Left ventricle myocardium inferior (tissue), 1 donor: ENCODE data around the gene HIP1R. TPM values are rescaled to one million over a fixed set of nuclear protein-coding genes. Genes with fewer than 3 reads are reported as not detected.
A peak's percentile ranks its signal among the peaks of the same experiment; 100 is the strongest.

Experiments used
- DNase-seq: peaks from one replicate; pipeline ENCODE4 v3.0.0-alpha.2; 2020
- H3K27ac ChIP-seq: fragments of 200-600 bp; replicated peaks from 2 replicates; pipeline ENCODE4 v1.8.0; 2021
- H3K27me3 ChIP-seq: fragments of 200-600 bp; 2 replicates; pipeline ENCODE4 v1.8.0; 2021; ENCODE audit warnings: low read depth
- H3K36me3 ChIP-seq: fragments of 200-600 bp; 2 replicates; pipeline ENCODE4 v1.8.0; 2021
- H3K4me1 ChIP-seq: fragments of 200-600 bp; 2 replicates; pipeline ENCODE4 v1.8.0; 2021
- H3K4me3 ChIP-seq: fragments of 200-600 bp; 2 replicates; pipeline ENCODE4 v1.8.0; 2021; ENCODE audit warnings: mild to moderate bottlenecking, moderate library complexity
- H3K9me3 ChIP-seq: fragments of 200-600 bp; replicated peaks from 2 replicates; pipeline ENCODE4 v1.8.0; 2021
- intact Hi-C: fragments of 100-400 bp; cut with micrococcal nuclease; formaldehyde crosslinking; loops from one replicate; pipeline ENCODE4 v1.11.0; 2022
- total RNA-seq: library from RNA; stranded (reverse); fragmentation: NEBNext Ultra II Directional; extraction: Animal tissue kit (Norgen Biotek cat#: 25700); gene quantifications from one replicate; pipeline ENCODE4 v1.2.1, GENCODE V29; 2021
- TF ChIP-seq, protein P1 (sequence below): fragments of 200-600 bp; IDR thresholded peaks from 2 replicates; pipeline ENCODE4 v1.8.0; 2021; ENCODE audit warnings: antibody characterized with exemption, mild to moderate bottlenecking, borderline replicate concordance
- donor health status: DM: no; HTN: yes; CAD: no; lungs with severe emphysema.

Gene HIP1R
- total RNA-seq, 1 donor from 2014 or later: 11.2 TPM

DNA sequence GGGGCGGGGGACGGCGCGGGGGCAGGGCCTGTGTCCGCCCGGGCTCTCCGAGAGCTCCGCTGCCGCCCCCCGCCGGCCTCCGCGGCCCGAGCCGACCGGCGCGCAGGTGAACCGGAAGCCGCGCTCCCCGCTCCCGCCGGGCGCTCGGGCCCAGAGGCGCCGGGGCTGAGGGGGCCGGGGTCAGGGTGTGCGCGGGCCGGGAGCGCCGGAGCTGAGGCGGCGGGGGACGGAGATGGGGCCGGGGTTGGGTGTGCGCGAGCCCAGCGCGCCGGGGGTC, 431 bp downstream of the HIP1R start:
- Histone ChIP-seq H3K9me3 (no peaks in the 10 kb centered on the region), H3K4me3 (peak overlapping the region; percentile 83), H3K27ac (peak overlapping the region; percentile 86), H3K4me1 (peaks cover 40% of the 10 kb centered on the region), H3K36me3 (no peaks in the 10 kb centered on the region), H3K27me3 (no peaks in the 10 kb centered on the region)
- no peak for DNase-seq
- TF ChIP-seq, protein P1, sequence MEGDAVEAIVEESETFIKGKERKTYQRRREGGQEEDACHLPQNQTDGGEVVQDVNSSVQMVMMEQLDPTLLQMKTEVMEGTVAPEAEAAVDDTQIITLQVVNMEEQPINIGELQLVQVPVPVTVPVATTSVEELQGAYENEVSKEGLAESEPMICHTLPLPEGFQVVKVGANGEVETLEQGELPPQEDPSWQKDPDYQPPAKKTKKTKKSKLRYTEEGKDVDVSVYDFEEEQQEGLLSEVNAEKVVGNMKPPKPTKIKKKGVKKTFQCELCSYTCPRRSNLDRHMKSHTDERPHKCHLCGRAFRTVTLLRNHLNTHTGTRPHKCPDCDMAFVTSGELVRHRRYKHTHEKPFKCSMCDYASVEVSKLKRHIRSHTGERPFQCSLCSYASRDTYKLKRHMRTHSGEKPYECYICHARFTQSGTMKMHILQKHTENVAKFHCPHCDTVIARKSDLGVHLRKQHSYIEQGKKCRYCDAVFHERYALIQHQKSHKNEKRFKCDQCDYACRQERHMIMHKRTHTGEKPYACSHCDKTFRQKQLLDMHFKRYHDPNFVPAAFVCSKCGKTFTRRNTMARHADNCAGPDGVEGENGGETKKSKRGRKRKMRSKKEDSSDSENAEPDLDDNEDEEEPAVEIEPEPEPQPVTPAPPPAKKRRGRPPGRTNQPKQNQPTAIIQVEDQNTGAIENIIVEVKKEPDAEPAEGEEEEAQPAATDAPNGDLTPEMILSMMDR: no peak
- intact Hi-C loops: no loop called here

DNA sequence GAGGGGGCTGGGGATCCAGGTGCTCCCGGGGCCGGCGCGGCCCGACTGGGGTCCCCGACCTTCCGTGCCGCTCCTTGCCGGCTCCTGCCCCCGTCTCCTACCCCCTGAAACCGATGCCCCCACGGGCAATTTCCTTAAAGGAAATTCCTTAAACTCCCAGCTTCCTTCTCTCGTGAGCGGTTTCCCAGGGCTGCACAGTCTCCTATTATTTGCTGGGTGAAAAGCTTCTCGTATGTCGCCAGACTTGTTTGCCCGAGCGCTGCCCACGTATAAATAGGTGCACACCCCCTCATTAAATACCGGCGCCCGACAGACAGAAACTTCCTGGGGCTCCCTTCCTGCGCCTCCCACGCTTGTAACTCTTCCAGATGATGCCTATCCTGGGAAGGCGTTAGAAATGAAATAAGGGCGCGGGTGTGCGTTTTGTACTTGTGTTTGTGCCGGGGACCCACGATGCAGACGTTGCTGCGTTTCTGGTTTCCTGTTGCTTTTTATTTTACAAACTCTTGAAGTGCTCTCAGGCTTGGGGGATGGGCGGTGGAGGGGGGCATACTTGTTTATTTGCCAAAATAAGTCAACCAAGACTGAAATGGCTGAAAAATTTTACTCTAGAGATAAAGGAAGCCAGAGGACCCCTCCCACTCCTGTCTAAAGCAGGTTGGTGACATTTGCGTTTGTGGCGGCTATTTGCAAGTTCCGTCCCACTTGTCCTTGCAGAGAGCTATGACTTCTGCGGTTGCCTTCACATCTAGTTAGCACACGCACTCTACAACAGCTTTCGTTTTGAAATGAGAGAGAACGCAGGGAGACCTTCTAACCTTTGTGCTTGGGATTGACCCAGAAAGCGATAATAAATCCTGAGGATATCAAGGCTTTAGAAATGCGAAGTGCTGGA, 1.0 kb downstream of the HIP1R start:
- H3K9me3 ChIP-seq: no peaks in the 10 kb centered on the region
- peak overlapping the region; percentile 83 for H3K4me3 ChIP-seq
- intact Hi-C loops: no loop called here
- peaks cover 46% of the 10 kb centered on the region for H3K4me1 ChIP-seq
- no peaks in the 10 kb centered on the region for H3K27me3 ChIP-seq
- peak overlapping the region; percentile 86 for H3K27ac ChIP-seq
- TF ChIP-seq, protein P1: no peak
- no peak for DNase-seq
- no peaks in the 10 kb centered on the region for H3K36me3 ChIP-seq

DNA sequence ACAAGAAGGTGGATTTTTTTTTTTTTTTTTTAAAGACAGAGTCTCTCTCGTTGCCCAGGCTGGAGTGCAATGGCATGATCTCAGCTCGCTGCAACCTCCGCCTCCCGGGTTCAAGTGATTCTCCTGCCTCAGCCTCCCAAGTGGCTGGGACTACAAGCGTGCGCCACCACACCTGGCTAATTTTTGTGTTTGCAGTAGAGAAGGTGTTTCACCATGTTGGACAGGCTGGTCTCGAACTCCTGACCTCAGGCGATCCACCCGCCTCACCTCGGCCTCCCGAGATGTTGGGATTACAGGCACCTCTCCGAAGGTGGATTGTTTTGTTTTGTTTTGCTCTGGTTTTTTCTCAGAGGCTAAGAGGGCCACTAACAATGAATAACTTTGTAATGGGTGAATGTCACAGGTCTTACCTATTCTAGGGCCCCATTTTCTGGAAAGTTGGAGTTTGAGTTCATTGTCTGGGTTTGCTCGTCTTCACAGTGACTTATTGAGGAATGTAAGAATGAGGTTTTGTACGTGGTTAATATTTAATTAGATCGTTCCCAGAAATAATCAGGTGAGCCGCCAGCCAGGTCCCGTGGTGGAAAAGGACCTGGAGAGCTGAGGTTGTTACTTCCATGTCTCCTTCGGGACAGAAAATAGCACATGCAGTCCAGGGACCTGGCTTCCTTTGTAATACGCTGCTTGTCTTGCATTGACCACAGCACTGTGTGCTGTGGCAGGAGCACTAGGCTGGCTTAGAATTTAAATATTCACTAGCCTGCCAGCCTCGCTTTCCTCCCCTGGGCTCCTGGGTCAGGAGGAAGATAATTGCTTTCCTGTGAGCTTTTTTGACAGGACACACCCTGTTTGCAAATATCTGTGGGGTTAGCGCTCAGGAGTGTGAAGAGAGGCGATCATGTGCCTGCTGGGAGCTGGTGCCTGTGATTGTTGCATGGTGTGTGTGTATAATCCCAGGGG, 2.3 kb downstream of the HIP1R start:
- H3K4me1 ChIP-seq: peaks cover 57% of the 10 kb centered on the region
- intact Hi-C loops: no loop called here
- no peak for DNase-seq

DNA sequence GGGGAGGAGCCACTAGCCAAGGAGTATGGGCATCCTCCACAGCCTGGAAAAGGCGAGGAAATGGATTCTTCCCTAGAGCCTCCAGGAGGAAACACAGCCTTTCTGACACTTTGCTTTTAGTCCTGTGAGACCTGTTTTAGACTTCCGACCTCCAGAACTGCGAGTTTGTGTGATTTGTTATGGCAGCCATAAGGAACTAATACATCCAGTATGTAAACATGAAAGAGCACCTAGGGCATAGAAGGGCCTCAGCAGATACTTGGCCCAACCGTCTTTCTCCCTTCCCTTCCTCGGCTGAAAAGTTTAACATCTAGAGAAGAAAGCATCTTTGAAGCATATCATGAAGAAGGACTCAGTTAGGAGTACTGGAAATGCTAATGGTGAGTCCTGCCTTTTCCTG, 3.6 kb downstream of the HIP1R start:
- Histone ChIP-seq H3K4me3 (no peak overlapping the region), H3K36me3 (no peaks in the 10 kb centered on the region), H3K9me3 (no peaks in the 10 kb centered on the region), H3K27ac (no peak overlapping the region), H3K4me1 (peaks cover 70% of the 10 kb centered on the region), H3K27me3 (no peaks in the 10 kb centered on the region)
- TF ChIP-seq, protein P1: no peak
- no peak for DNase-seq
- intact Hi-C loops: no loop called here

More for the DNA sequence above, 2.3 kb downstream of the HIP1R start:
- Histone ChIP-seq H3K9me3 (no peaks in the 10 kb centered on the region), H3K36me3 (no peaks in the 10 kb centered on the region), H3K27ac (no peak overlapping the region), H3K27me3 (no peaks in the 10 kb centered on the region), H3K4me3 (peak overlapping the region; percentile 83)
- TF ChIP-seq, protein P1: no peak

DNA sequence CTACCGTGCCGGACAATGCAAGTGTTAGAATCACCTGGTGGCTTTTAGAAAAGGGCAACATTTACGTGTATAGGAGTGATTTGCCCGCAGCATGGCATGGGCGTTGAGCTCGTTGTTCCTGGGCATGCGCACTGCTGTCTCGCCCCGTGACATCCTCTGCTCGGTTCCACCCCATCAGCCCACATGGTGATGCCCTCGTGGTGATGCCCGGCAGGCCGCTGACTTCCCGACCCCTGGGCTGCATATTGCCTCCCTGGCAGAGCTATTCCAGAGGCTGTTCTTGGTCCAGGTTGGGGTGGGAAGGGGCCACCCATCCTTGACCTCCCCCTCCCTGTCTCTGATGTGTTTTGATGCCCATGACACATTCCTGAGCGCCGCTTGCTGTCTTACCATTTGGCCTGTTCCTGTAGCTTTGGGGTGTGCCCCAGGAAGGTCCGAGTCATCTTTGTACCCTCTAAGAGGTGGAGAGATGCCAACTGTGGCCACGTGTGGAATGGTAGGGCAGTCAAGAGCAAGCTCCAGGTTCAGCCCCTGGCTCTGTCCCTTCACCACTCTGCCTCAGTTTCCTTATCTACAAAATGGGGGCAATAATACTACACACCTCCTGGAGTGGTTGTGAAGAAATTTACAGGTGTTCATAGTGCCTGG, 4.8 kb downstream of the HIP1R start:
- Histone ChIP-seq H3K4me3 (no peak overlapping the region), H3K4me1 (peaks cover 72% of the 10 kb centered on the region), H3K27ac (peak overlapping the region; percentile 94), H3K36me3 (no peaks in the 10 kb centered on the region), H3K9me3 (no peaks in the 10 kb centered on the region), H3K27me3 (no peaks in the 10 kb centered on the region)
- intact Hi-C loops: no loop called here
- TF ChIP-seq, protein P1: no peak
- no peak for DNase-seq
